Right lung (tissue), 5 donors: ENCODE results near the gene TMEM63B. TPM values are rescaled to one million over a fixed set of nuclear protein-coding genes. Genes with fewer than 3 reads are reported as not detected.

Experiments used
- DNase-seq, 2 donors: peaks; one replicate each; pipeline ENCODE4 v3.0.0-alpha.2; 2013
- polyA plus RNA-seq, 5 donors: library from polyadenylated mRNA; unstranded; fragments of 120-200 nt; gene quantifications; one replicate each; pipeline versions ENCODE4 v1.2.1 to v1.2.3, GENCODE V29; 2013; ENCODE audit warnings: inconsistent platforms in 1 of 5, low replicate concordance in 1 of 5; ENCODE audit not compliant: insufficient read length in 5 of 5, insufficient read depth in 1 of 5

The TMEM63B gene
- polyA plus RNA-seq, 5 donors, result 26.0 to 38.2 (median 29.5) TPM

DNA sequence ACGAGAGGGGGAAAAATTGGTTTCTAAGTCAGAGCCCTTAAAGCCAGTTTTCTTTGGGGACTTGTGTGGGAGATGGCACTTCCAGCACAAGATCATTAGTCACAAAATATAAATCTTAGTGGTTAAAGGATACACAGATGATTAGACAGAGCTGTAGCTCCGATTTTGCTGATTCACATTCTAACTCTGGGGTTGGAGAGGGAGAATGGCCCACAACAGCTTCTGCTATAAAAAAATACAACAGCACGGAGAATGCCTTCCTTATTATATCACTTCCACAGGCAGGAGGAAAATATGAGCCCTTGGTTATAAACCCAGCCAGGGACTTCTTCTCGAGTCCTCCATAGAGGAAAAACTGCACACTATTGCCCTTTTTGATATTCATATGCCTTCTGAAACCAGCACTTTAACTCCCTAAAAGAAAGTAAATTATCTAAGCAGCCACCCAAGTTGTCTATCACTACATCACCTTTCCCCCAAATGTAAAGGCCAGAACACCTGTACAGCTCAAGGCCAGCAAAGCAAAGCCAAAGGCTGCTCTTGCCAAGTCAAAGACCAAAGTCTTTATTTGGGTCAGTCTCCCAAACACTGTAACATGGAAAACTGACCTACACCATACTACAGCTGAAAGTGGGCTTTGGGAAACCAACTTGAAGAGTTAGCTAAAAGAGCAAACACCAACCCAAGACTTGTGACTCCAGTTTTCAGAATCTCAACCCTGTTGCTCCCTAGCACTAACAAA lies 10.5 kb upstream of the TMEM63B start:
- DNase-seq, result no peak

DNA sequence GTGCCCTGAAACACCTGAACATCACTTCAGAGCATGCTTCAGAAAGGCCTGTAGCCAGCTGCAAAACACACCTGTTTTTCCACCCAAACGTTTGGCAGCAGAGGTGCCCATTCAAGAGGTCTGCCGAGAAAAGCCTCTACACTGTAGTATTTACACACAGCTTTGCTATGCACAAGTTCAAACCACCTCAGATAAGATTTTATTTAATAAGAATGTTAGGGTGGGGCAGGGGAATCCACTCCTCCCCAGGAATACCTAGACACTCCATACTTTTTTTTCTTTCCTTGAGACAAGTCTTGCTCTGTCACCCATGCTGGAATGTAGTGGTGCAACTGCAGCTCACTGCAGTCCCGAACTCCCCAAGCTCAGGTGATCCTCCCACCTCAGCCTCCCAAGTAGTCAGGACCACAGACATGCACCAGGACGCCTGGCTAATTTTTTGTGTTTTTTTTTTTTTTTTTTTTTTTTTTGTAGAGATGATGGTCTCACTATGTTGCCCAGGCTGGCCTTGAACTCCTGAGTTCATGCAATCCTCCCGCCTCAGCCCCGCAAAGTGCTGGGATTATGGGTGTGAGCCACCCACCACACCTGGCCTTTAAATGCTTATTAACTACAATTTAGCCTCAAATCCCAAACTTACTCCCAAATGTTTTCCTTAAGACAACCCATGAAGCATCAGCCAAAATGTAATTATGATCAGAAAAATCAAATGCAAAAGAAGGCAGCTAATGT lies 9.8 kb upstream of the TMEM63B start:
- no peak for DNase-seq

DNA sequence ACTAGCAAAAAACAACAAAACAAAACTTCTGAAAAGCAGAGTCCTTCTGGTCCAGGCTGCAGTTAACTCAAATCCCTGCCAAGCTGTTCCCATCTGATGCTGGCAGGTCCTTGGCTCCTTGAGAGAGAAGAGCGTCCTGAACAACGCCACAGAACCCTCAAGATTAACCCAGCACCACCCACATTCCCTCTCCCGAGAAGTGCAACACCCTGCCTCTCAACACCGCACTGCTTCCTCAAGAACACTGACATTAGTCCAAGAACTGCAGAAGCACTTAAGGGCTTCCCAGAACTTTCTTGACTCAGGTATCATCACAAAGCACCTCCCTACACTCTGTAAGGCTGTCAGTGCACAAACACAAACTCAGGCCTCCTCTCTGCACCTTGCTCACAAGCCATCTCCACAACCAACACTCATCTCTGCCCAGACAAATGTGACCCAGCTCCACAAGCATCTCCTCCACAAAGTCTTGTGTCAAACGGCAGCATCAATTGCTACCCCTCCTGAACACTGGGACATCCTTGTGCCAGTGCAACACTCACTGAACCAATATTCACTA lies 7.6 kb upstream of the TMEM63B start:
- DNase-seq, result no peak

- DNase-seq, result no peak
These were observed 6.5 kb upstream of the TMEM63B start for GRCh38 chr6:44120692-44121443.

GRCh38 chr6:44122801-44123200 lies 4.6 kb upstream of the TMEM63B start:
- DNase-seq, result no peak

DNA sequence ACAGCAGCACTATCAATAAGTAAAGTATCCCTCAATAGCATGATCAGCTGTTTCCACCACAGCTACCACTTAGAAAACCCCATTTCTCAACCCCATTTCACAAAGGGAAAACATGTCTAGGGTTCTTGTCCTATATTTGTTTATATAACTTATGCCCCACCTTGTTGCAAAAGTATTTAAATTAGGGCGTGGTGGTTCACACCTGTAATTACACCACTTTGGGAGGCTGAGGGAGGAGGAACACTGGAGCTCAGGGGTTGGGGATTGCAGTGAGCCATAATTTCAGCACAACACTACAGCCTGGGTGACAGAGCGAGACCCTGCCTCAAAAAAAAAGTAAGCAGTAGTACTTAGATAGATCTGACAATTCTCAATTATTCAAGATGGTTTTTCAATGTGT lies 3.8 kb upstream of the TMEM63B start:
- DNase-seq, result no peak

- DNase-seq, result no peak
These were observed 819 bp upstream of the TMEM63B start for GRCh38 chr6:44126320-44127149.

DNA sequence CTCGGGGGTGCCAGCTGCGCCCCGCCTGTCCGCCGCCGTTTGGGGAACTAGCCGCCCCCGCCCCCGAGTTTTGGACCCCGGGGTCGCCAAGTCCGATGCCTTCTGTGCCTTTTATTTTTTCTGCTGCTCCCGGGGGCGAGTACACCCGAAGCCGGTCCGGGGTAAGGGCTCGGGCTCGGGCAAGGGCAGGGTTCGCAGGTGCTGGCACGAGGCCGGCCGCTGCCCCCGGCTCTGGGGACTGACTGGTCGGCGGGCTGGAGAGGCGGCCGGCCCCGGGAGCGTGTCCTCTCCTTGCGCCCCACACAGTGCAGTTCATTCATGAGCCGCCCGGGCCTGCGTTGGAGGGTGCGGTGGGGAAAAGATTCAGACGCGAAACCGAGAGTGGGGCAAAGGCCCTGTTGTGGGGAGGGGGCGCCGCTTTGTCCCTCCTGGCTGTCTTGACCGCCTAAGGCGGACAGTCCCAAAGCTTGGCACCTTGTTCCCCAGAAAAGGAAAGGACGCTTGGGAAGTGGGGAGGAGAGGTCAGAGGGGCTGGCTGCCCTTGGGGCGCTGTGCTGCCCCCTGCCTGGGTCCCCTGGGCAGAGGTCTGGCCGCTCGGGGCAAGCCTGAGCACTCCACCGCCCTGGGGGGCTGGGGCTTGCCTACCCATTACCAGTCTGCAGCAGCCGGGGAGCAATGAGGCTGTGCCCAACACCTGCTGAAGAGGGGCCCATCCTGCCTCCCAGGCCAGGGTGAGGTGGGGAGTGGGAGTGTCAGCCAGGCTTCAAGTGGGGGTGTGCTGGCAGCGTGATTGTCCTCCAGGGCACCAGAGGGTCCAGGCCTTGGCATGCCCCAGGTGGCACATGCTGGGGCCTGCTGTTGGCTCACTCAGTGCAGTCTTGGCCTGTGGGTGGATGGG lies 915 bp downstream of the TMEM63B start:
- no peak for DNase-seq

DNA sequence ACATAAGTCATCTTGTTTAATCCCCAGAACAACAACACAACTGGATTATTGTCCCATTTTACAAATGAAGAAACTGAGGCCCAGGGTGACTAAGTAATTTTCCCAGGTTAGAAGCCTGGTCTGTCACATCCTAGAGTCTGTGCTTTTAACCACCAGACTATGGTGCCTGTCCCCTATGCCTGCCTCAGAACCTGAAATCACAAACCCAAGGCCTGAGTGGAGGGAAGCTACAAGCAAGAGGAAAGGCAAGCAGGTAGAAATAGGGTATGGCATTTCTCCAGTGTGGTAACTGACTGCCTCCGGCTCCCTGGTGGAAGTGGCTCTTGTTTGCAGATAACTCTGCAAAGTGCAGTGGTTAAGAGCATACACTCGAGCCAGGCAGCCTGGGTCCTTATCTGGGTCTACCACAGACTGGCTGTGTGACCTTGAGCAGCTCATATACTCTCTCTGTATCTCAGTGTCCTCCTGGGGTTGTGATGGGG lies 2.5 kb downstream of the TMEM63B start:
- no peak for DNase-seq

DNA sequence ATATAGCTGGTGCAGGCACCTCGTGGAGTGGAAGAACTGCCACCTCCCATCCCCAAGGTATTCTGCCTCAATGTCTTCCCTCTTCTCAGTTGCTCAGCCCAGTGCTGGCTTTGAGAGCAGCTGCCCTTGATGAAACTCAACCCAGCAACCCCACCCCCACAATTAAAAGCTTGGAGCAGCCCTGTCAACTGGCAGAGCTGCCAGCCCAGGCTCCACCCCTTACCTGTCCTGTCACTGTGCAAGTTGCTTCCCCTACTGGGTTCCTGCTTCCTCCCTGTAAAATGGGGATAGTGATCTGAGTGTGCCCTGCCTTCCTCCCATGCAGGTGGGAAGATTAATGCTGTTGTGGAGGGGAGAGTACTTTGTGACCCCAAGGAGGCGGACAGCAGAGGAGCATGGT lies 4.5 kb downstream of the TMEM63B start:
- no peak for DNase-seq

GRCh38 chr6:44132476-44132875 lies 5.1 kb downstream of the TMEM63B start:
- no peak for DNase-seq

DNA sequence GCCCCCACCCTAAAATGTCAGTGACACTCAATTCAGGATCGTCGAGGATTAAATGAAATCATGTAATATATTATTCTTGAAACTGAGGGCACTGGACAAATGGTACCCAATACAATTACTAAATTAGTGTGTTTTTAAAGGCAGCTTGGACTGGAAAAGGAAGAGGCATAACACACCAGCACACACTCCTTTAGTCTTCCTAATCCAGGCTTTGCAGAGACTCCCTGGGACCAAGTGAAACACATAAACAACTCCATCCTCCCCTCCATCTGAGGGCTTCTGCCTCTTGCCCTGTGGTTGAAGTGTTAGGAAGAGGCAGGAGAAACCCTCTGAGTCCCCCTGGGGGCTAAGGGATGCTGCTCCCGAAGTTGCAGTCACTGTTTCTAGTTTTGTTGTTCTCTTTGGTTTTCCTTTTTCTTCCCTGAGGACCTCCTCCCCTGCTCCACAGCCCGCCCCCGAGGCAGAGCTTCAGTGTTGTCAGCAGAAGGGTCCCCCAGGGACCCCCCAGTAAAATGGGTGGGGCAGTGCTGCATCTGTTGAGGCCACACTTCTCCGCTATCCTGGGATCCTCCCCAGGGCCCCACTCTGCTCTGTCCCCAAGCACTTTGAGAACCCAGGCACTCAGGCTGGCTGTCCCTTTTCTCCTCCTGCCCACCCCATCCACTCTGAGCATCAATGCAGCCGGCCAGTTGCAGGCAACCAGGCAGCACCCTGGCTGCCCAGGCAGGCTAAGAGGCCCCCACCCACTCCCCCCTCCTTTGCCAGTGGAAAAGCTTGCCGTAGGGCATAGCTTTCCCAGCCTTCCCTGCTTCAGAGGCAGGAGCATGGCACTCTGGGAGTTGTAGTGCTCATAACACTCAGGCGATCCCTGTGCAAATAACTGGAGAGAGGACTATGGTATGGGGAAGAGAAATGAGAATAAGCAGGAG lies 5.9 kb downstream of the TMEM63B start:
- peak; percentile 45 to 47 for DNase-seq

GRCh38 chr6:44133981-44134711 lies 6.8 kb downstream of the TMEM63B start:
- no peak for DNase-seq

DNA sequence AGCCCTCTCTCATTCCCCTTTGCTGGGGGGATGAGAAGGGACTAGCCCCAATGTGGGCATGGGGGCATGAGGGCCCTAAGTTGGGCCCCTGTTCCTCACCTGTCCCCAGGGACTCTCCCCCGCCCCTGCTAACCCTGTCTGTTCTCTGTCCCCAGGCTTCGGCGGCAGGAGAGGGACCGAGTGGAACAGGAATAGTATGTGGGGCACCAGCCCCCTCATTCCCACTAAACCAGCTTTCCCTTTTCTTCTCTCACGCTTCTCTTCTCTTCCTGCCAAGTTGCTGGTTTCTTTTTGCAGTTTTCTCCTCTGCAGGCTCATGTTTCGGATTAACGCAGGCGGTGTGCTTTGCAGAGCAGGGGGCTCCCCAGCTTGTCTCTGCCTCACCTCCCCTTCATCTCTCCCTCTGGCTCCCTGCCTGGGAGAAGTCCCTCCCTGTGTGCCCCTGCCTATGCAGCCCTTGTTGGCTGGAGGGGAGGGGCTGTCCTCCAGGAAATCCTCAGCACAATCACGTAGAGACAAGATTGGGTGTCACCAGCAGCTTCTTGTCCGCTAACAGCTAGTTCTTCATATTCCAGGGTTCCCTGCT lies 7.9 kb downstream of the TMEM63B start:
- DNase-seq, result peak in 1 of 2 donors; percentile 42

- no peak for DNase-seq
These were observed 8.5 kb downstream of the TMEM63B start for GRCh38 chr6:44135875-44136274.

DNA sequence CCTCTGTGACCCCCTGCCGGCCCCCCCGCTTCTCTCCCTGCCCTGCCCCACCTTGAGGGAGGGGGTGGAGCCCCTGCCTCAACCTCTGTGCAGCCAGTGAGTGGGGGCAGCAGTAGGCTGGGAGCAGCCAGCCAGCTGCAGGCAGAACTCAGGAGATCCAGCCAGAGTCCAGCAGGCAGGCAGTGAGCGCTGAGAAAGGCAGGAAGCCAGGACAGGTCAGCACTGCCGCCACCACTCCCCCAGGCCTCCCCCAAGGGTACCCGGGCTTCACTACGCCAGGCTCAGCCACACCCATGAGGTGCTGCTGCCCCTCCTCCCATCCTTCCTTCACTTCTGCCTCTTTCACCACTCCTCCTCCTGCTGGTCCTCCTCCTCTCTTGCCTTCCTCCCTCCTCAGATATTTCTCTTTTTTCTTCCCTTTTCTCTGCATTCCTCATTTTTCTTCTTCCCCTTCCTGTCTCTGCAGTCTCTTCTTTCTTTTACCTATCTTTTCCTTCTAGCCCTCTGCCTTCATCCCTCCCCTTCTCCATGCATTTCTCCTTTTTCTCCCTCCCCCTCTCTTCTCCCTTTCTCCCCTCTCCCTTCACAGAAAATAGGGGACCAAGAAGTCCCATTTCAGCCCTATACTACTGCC lies 11.5 kb downstream of the TMEM63B start:
- DNase-seq, result no peak

GRCh38 chr6:44139351-44139743 lies 12.0 kb downstream of the TMEM63B start:
- no peak for DNase-seq
